Measurements from ENCODE around the gene HSPA1A.

HSPA1A gene

DNA sequence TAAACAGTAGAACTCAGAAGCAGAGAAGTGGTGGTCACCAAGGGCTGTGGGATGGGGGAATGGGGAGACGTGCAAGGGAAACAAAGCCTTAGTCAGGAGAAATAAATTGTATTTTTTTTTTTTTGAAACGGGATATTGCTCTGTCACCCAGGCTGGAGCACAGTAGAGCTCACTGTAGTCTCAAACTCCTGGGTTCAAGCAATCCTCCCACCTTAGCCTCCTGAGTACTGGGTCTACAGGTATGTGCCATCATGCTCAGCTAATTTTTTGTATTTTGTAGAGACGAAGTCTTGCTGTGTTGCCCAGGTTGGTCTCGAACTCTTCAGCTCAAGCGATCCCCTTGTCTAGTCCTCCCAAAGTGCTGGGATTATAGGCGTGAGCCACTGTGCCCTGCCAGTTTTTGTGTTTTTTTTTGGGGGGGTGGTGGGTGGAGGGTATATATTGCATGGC, 15.6 kb downstream of the HSPA1A start:
- H3K4me1 ChIP-seq (ENCODE audit: insufficient read depth, low read length, poor library complexity, severe bottlenecking), result peaks cover 8% of the 10 kb centered on the region
- peak overlapping the region; percentile 75 for H3K9ac ChIP-seq (ENCODE audit: low read depth, low read length, poor library complexity, severe bottlenecking)
- TF ChIP-seq, protein P1, sequence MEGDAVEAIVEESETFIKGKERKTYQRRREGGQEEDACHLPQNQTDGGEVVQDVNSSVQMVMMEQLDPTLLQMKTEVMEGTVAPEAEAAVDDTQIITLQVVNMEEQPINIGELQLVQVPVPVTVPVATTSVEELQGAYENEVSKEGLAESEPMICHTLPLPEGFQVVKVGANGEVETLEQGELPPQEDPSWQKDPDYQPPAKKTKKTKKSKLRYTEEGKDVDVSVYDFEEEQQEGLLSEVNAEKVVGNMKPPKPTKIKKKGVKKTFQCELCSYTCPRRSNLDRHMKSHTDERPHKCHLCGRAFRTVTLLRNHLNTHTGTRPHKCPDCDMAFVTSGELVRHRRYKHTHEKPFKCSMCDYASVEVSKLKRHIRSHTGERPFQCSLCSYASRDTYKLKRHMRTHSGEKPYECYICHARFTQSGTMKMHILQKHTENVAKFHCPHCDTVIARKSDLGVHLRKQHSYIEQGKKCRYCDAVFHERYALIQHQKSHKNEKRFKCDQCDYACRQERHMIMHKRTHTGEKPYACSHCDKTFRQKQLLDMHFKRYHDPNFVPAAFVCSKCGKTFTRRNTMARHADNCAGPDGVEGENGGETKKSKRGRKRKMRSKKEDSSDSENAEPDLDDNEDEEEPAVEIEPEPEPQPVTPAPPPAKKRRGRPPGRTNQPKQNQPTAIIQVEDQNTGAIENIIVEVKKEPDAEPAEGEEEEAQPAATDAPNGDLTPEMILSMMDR (conservative IDR thresholded peaks at IDR 0.05; ENCODE audit: low read length), result no peak
- TF ChIP-seq EZH2phosphoT487 (IDR thresholded peaks at IDR 0.05; ENCODE audit: borderline replicate concordance), result no peak
- peaks cover 36% of the 10 kb centered on the region for H3K79me2 ChIP-seq (ENCODE audit: insufficient read depth, low read length)
- no peaks in the 10 kb centered on the region for H3K9me2 ChIP-seq (replicated peaks; ENCODE audit: low read depth, low read length)
- H2AFZ ChIP-seq (ENCODE audit: low read length), result peak overlapping the region; percentile 36; the same call in 1 of the 2 replicates
- H3F3A ChIP-seq (ENCODE audit: low read depth), result peaks cover 3% of the 10 kb centered on the region; the same call in 1 of the 2 replicates
- H3K27me3 ChIP-seq (ENCODE audit: insufficient read depth, low read length, poor library complexity, severe bottlenecking), result peaks cover 7% of the 10 kb centered on the region
- H4K20me1 ChIP-seq (ENCODE audit: insufficient read depth, low read length, poor library complexity, severe bottlenecking), result peaks cover 8% of the 10 kb centered on the region
- peak overlapping the region; percentile 77 for H3K4me3 ChIP-seq (ENCODE audit: low read length, poor library complexity, severe bottlenecking)
- no peaks in the 10 kb centered on the region; the same call in 1 of the 2 replicates for H3K36me3 ChIP-seq (ENCODE audit: insufficient read depth, low read length)
- H3K4me2 ChIP-seq (ENCODE audit: low read depth, low read length, poor library complexity, severe bottlenecking), result peak overlapping the region; percentile 73
- no peaks in the 10 kb centered on the region for H3K9me3 ChIP-seq (ENCODE audit: insufficient read depth, low read depth, low read length)

- Histone ChIP-seq H3K4me2 (ENCODE audit: low read depth, low read length, poor library complexity, severe bottlenecking) (peak overlapping the region; percentile 73), H4K20me1 (ENCODE audit: insufficient read depth, low read length, poor library complexity, severe bottlenecking) (peaks cover 15% of the 10 kb centered on the region), H3K79me2 (ENCODE audit: insufficient read depth, low read length) (peaks cover 43% of the 10 kb centered on the region), H3K9me2 (replicated peaks; ENCODE audit: low read depth, low read length) (no peaks in the 10 kb centered on the region), H3K36me3 (ENCODE audit: insufficient read depth, low read length) (no peaks in the 10 kb centered on the region; the same call in 1 of the 2 replicates), H3K9me3 (ENCODE audit: insufficient read depth, low read depth, low read length) (no peaks in the 10 kb centered on the region), H3K9ac (ENCODE audit: low read depth, low read length, poor library complexity, severe bottlenecking) (peak overlapping the region; percentile 75), H3K4me1 (ENCODE audit: insufficient read depth, low read length, poor library complexity, severe bottlenecking) (peaks cover 15% of the 10 kb centered on the region), H3K27me3 (ENCODE audit: insufficient read depth, low read length, poor library complexity, severe bottlenecking) (peaks cover 7% of the 10 kb centered on the region), H3K4me3 (ENCODE audit: low read length, poor library complexity, severe bottlenecking) (peak overlapping the region; percentile 77), H3F3A (ENCODE audit: low read depth) (peaks cover 3% of the 10 kb centered on the region; the same call in 1 of the 2 replicates), H2AFZ (ENCODE audit: low read length) (no peak overlapping the region)
- TF ChIP-seq, protein P1 (conservative IDR thresholded peaks at IDR 0.05; ENCODE audit: low read length), result no peak
- no peak for TF ChIP-seq EZH2phosphoT487 (IDR thresholded peaks at IDR 0.05; ENCODE audit: borderline replicate concordance)
Measured at GRCh38 chr6:31831350-31832215, 16.2 kb downstream of the HSPA1A start.

DNA sequence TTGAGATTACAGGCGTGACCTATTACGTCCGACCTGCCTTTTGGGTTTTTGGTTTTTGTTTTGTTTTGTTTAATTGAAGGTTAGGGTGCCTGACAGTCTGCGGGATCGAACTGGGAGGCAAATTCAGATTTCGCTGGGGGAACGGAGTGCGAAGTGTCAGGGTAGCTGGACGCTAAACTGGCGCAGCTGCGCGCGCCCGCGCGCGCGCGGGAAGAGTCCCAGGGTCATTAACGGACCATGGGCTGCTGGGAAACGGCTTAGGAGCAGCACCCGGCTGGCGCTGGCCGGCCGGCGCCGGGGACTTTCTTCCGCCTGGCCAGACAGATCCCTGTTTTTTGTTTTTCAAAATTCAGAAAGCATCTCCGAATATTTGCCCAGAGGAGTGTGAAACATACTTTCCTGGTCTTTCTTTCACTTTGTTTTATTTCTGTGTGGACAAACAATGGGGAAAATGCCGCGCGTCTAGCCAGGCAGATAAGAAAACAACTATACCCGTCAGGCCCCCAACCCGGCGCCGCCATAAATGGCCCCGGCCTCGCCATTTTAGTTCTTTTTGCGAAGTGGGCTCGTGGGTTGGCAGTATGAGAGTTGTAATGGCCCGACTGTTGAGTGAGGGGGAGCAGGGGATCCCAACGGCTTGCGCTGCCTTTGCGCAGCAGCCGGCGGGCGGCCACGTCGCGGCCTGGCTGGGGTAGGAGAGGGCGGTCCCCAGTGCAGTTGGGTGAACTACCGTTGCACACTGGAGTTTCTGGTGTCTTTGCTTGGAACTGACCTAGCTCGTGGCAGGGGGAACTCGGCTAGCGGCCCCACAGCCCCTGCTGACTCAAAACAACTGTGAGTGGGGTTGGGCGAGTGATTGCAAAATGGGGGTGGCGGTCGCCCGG, 19.3 kb downstream of the HSPA1A start:
- H3K4me1 ChIP-seq (ENCODE audit: insufficient read depth, low read length, poor library complexity, severe bottlenecking), result peaks cover 40% of the 10 kb centered on the region
- peaks cover 29% of the 10 kb centered on the region for H3K36me3 ChIP-seq (ENCODE audit: insufficient read depth, low read length)
- H3F3A ChIP-seq (ENCODE audit: low read depth), result peaks cover 12% of the 10 kb centered on the region
- H3K9ac ChIP-seq (ENCODE audit: low read depth, low read length, poor library complexity, severe bottlenecking), result peak overlapping the region; percentile 99
- peak overlapping the region; percentile 75 for H2AFZ ChIP-seq (ENCODE audit: low read length)
- H3K9me2 ChIP-seq (replicated peaks; ENCODE audit: low read depth, low read length), result no peaks in the 10 kb centered on the region
- peak overlapping the region; percentile 97 for H3K4me3 ChIP-seq (ENCODE audit: low read length, poor library complexity, severe bottlenecking)
- no peaks in the 10 kb centered on the region for H3K9me3 ChIP-seq (ENCODE audit: insufficient read depth, low read depth, low read length)
- H3K4me2 ChIP-seq (ENCODE audit: low read depth, low read length, poor library complexity, severe bottlenecking), result peak overlapping the region; percentile 100
- H4K20me1 ChIP-seq (ENCODE audit: insufficient read depth, low read length, poor library complexity, severe bottlenecking), result peaks cover 45% of the 10 kb centered on the region
- H3K79me2 ChIP-seq (ENCODE audit: insufficient read depth, low read length), result peaks cover 71% of the 10 kb centered on the region
- TF ChIP-seq, protein P1 (conservative IDR thresholded peaks at IDR 0.05; ENCODE audit: low read length), result no peak
- TF ChIP-seq EZH2phosphoT487 (IDR thresholded peaks at IDR 0.05; ENCODE audit: borderline replicate concordance), result no peak
- peaks cover 7% of the 10 kb centered on the region for H3K27me3 ChIP-seq (ENCODE audit: insufficient read depth, low read length, poor library complexity, severe bottlenecking)
